Muscle of leg (tissue), 11 donors: ENCODE results near the gene ADAMTS12. TPM values are rescaled to one million over a fixed set of nuclear protein-coding genes. Genes with fewer than 3 reads are reported as not detected.
"Not testable (repeated sequence)": the region's sequence is repeated elsewhere in the genome, so short reads cannot be mapped to it uniquely, and the experiment has no call there.

Source experiments
- DNase-seq: peaks from one replicate; pipeline ENCODE4 v3.0.0; 2013
- H3K27ac ChIP-seq: one replicate; pipeline ENCODE4 v1.5.1; 2013; ENCODE audit warnings: mild to moderate bottlenecking, low read length, control low read depth
- H3K27me3 ChIP-seq: one replicate; pipeline ENCODE4 v1.6.1; 2013; ENCODE audit warnings: low read length; ENCODE audit not compliant: control insufficient read depth, insufficient read depth
- H3K36me3 ChIP-seq: one replicate; pipeline ENCODE4 v1.6.1; 2013; ENCODE audit warnings: low read length; ENCODE audit not compliant: control insufficient read depth, insufficient read depth
- H3K4me1 ChIP-seq: one replicate; pipeline ENCODE4 v1.6.1; 2013; ENCODE audit warnings: low read length; ENCODE audit not compliant: control insufficient read depth, insufficient read depth
- H3K4me3 ChIP-seq: one replicate; pipeline ENCODE4 v1.5.1; 2013; ENCODE audit warnings: low read length, control low read depth
- H3K9me3 ChIP-seq: replicated peaks from 2 replicates; pipeline ENCODE4 v1.6.1; 2013; ENCODE audit warnings: low read depth, low read length; ENCODE audit not compliant: control insufficient read depth
- WGBS: methylation state at CpG from one replicate; pipeline ENCODE4 v1.1.5; 2013; ENCODE audit warnings: missing lambda C conversion rate; ENCODE audit not compliant: insufficient coverage; 5-methylcytosine and 5-hydroxymethylcytosine counted together
- polyA plus RNA-seq, 8 donors: library from polyadenylated mRNA; unstranded; fragments of 120-200 nt; gene quantifications; one replicate each; pipeline versions ENCODE4 v1.2.1 to v1.2.3, GENCODE V29; 2013; ENCODE audit warnings: inconsistent platforms in 1 of 8, low replicate concordance in 1 of 8; ENCODE audit not compliant: insufficient read length in 8 of 8, insufficient read depth in 1 of 8
- total RNA-seq: library from RNA; stranded (reverse); fragments of 120-200 nt; gene quantifications from one replicate; pipeline ENCODE4 v1.2.4, GENCODE V29; 2013

ADAMTS12 gene
- total and polyA plus RNA-seq, 9 donors = 14.8 to 35.1 (median 22.8) TPM

- H3K27me3 ChIP-seq = peaks cover 44% of the 10 kb centered on the region
- H3K4me3 ChIP-seq = peak overlapping the region; percentile 28
Measured at GRCh38 chr5:33936004-33936380, 44.2 kb upstream of the ADAMTS12 start.

GRCh38 chr5:33934176-33934575 lies 42.4 kb upstream of the ADAMTS12 start:
- Histone ChIP-seq H3K36me3 (no peaks in the 10 kb centered on the region), H3K4me3 (no peak overlapping the region), H3K4me1 (peaks cover 9% of the 10 kb centered on the region), H3K9me3 (no peaks in the 10 kb centered on the region), H3K27me3 (peaks cover 35% of the 10 kb centered on the region), H3K27ac (no peak overlapping the region)
- WGBS = no CpG with 5 or more reads among the region's 1 CpG
- DNase-seq = no peak

More at GRCh38 chr5:33936004-33936380, 44.2 kb upstream of the ADAMTS12 start:
- Histone ChIP-seq H3K4me1 (peaks cover 9% of the 10 kb centered on the region), H3K9me3 (no peaks in the 10 kb centered on the region), H3K27ac (no peak overlapping the region), H3K36me3 (no peaks in the 10 kb centered on the region)
- under 1% methylated on average over 23 of the region's 30 CpGs for WGBS
- DNase-seq = peak; percentile 71

- no peak for DNase-seq
- H3K9me3 ChIP-seq = no peaks in the 10 kb centered on the region
- H3K4me3 ChIP-seq = no peak overlapping the region
- WGBS = 78% methylated on average over 1 of the region's 3 CpGs
- H3K4me1 ChIP-seq = peaks cover 9% of the 10 kb centered on the region
- no peaks in the 10 kb centered on the region for H3K36me3 ChIP-seq
- peaks cover 31% of the 10 kb centered on the region for H3K27me3 ChIP-seq
- H3K27ac ChIP-seq = no peak overlapping the region
Measured at GRCh38 chr5:33933723-33934169, 42.0 kb upstream of the ADAMTS12 start.

- peaks cover 1% of the 10 kb centered on the region for H3K4me1 ChIP-seq
- H3K9me3 ChIP-seq = no peaks in the 10 kb centered on the region
- peaks cover 5% of the 10 kb centered on the region for H3K27me3 ChIP-seq
- DNase-seq = no peak
- H3K36me3 ChIP-seq = no peaks in the 10 kb centered on the region
- 88% methylated on average over 5 of the region's 5 CpGs for WGBS
- no peak overlapping the region for H3K4me3 ChIP-seq
- H3K27ac ChIP-seq = no peak overlapping the region
Measured at GRCh38 chr5:33931136-33931535, 39.3 kb upstream of the ADAMTS12 start.

GRCh38 chr5:33929925-33930690 lies 38.3 kb upstream of the ADAMTS12 start:
- Histone ChIP-seq H3K36me3 (no peaks in the 10 kb centered on the region), H3K9me3 (no peaks in the 10 kb centered on the region), H3K4me1 (no peaks in the 10 kb centered on the region), H3K27ac (no peak overlapping the region), H3K4me3 (no peak overlapping the region), H3K27me3 (no peaks in the 10 kb centered on the region)
- no peak for DNase-seq
- 70% methylated on average over 5 of the region's 6 CpGs for WGBS

GRCh38 chr5:33928283-33928682 lies 36.5 kb upstream of the ADAMTS12 start:
- Histone ChIP-seq H3K27ac (no peak overlapping the region), H3K36me3 (no peaks in the 10 kb centered on the region), H3K4me3 (no peak overlapping the region), H3K4me1 (no peaks in the 10 kb centered on the region), H3K9me3 (no peaks in the 10 kb centered on the region), H3K27me3 (no peaks in the 10 kb centered on the region)
- DNase-seq = no peak
- no CpG with 5 or more reads among the region's 2 CpGs for WGBS

- DNase-seq = peak; percentile 13
- Histone ChIP-seq H3K27ac (no peak overlapping the region), H3K9me3 (no peaks in the 10 kb centered on the region), H3K4me1 (no peaks in the 10 kb centered on the region), H3K27me3 (no peaks in the 10 kb centered on the region), H3K4me3 (no peak overlapping the region), H3K36me3 (no peaks in the 10 kb centered on the region)
- 42% methylated on average over 4 of the region's 4 CpGs for WGBS
Measured at GRCh38 chr5:33927685-33928084, 35.9 kb upstream of the ADAMTS12 start.

- H3K27me3 ChIP-seq = no peaks in the 10 kb centered on the region
- no peaks in the 10 kb centered on the region for H3K4me1 ChIP-seq
- H3K9me3 ChIP-seq = no peaks in the 10 kb centered on the region
- no peak overlapping the region for H3K4me3 ChIP-seq
- no peaks in the 10 kb centered on the region for H3K36me3 ChIP-seq
- no peak for DNase-seq
- no peak overlapping the region for H3K27ac ChIP-seq
Measured at GRCh38 chr5:33925278-33925677, 33.5 kb upstream of the ADAMTS12 start.

GRCh38 chr5:33921002-33921401 lies 29.2 kb upstream of the ADAMTS12 start:
- Histone ChIP-seq H3K36me3 (no peaks in the 10 kb centered on the region), H3K27ac (no peak overlapping the region), H3K9me3 (no peaks in the 10 kb centered on the region), H3K4me1 (no peaks in the 10 kb centered on the region), H3K4me3 (no peak overlapping the region), H3K27me3 (no peaks in the 10 kb centered on the region)
- no peak for DNase-seq
- WGBS = no CpG with 5 or more reads among the region's 1 CpG

- H3K36me3 ChIP-seq, DNase-seq, H3K4me1 ChIP-seq, H3K9me3 ChIP-seq, H3K27me3 ChIP-seq, H3K4me3 ChIP-seq, H3K27ac ChIP-seq: not testable (repeated sequence)
- 40% methylated on average over 1 of the region's 3 CpGs for WGBS
Measured at GRCh38 chr5:33914844-33915243, 23.1 kb upstream of the ADAMTS12 start.

GRCh38 chr5:33906248-33906647 lies 14.5 kb upstream of the ADAMTS12 start:
- not testable (repeated sequence) for H3K27ac ChIP-seq, H3K4me3 ChIP-seq, H3K36me3 ChIP-seq, H3K27me3 ChIP-seq, H3K4me1 ChIP-seq, DNase-seq
- peaks cover 14% of the 10 kb centered on the region for H3K9me3 ChIP-seq
- 90% methylated on average over 3 of the region's 7 CpGs for WGBS
